Brain microvascular endothelial cell (primary cell): ENCODE data around the gene PLEKHA8.

ENCODE experiments used
- DNase-seq: peaks from one replicate; pipeline ENCODE4 v3.0.0-alpha.2; 2020
- H3K27ac ChIP-seq: fragments of 250-450 bp; sonication (Bioruptor Pico); 2 replicates; pipeline ENCODE4 v1.5.1; 2020; ENCODE audit warnings: mild to moderate bottlenecking, moderate library complexity
- H3K27me3 ChIP-seq: fragments of 250-450 bp; sonication (Bioruptor Pico); replicated peaks from 2 replicates; pipeline ENCODE4 v1.5.1; 2020; ENCODE audit warnings: mild to moderate bottlenecking
- H3K36me3 ChIP-seq: fragments of 250-450 bp; sonication (Bioruptor Pico); replicated peaks from 2 replicates; pipeline ENCODE4 v1.5.1; 2020; ENCODE audit warnings: mild to moderate bottlenecking
- H3K4me3 ChIP-seq: 2 replicates; pipeline ENCODE4 v1.5.1; 2011; ENCODE audit warnings: low read depth, mild to moderate bottlenecking, control low read depth, low read length, moderate library complexity
- CTCF ChIP-seq: IDR thresholded peaks from 2 replicates; pipeline ENCODE4 v1.5.1; 2011; ENCODE audit warnings: low read depth, mild to moderate bottlenecking, moderate library complexity, low read length, control low read depth, inconsistent platforms; ENCODE audit errors: missing control alignments
- in situ Hi-C: cut with HindIII; loops from 2 replicates; pipeline ENCODE4 v1.10.0; 2017; ENCODE audit warnings: low sequenced_read_pairs, low pct_ligation_motif_present

PLEKHA8 gene

DNA sequence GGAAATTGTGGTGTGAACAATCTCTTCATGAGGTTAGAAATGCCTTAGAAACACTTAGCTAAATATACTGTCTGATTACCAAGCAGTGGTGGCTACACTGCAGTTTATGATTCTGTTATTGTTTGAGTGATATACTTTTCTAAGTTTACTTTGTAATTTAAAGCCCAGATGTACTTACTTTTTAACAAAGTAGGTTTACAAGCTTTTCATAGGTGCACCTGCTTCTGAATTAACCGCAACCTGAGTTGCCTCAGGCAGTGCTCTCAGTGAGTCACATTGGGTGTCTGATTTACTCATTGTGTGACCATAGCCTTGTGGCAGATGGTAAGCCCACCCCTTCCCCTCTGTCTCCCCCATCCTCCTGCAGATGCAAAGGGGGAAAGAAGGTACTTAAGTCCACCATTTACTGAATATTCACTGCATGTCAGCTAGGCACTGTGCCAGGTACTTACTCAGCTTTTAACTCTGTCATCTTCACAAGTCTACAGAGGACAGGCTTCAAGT is 115.6 kb downstream of the PLEKHA8 start:
- H3K27ac ChIP-seq, result no peak overlapping the region
- H3K27me3 ChIP-seq, result no peaks in the 10 kb centered on the region
- TF ChIP-seq CTCF, result no peak
- peak; percentile 40 for DNase-seq
- no peak overlapping the region for H3K4me3 ChIP-seq
- H3K36me3 ChIP-seq, result no peaks in the 10 kb centered on the region
- in situ Hi-C loops, result no loop called here

DNA sequence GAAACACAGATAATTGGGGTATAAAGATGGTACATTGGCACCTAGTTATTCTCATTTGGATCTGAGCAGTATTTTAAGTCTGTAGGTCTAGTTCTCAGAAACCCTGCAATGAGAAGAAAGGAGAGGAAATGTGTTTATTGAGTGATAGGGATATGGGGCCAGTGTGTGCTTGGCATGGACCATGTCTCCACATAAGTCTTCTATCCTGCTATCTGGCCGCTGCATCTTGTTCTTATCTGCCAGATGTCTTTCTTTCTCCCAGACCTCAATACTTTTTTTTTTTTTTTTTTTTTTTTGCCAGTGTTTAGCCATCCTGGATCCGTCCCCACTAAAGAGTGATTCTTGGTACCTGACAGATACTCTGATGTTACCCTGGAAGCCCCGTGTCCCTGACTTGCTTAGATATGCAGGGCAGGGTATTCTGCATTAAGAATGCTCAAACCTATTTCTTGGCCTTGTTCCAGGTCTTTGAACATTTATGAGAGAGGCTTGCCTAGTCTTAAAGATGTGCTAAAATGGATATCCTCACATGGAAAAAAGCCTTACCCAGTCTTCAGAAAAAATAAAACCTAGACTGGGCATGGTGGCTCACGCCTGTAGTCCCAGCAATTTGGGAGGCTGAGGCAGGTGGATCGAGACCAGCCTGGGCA is 116.6 kb downstream of the PLEKHA8 start:
- no peak for DNase-seq
- Histone ChIP-seq H3K4me3 (no peak overlapping the region), H3K27me3 (no peaks in the 10 kb centered on the region), H3K36me3 (no peaks in the 10 kb centered on the region), H3K27ac (no peak overlapping the region)
- in situ Hi-C loops, result no loop called here
- TF ChIP-seq CTCF, result no peak

DNA sequence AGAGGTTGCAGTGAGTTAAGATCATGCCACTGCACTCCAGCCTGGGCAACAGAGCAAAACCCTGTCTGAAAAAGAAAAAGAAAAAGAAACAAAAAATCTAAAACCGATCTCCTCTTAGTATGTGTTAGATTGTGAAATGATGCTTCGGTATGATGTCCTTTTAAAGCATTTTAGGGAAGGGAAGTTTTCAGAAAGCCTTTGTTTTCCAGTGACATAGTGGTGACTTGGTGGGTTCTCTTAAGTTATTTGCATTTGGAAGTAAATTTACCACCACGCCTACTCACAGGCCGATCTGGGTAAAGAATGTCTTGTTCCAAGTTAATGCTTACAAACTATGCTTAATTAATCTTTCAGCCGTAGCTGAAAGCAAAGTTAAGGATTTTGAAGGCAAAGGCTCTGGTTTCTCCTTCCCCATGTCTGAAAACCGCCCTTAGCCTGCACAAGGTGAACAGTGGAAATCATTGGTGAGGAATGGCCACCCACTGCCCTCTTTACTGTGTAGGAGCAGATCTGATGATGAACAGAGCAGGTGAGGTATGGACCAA is 117.3 kb downstream of the PLEKHA8 start:
- Histone ChIP-seq H3K36me3 (no peaks in the 10 kb centered on the region), H3K27me3 (no peaks in the 10 kb centered on the region), H3K4me3 (no peak overlapping the region), H3K27ac (no peak overlapping the region)
- in situ Hi-C loops, result no loop called here
- TF ChIP-seq CTCF, result no peak
- DNase-seq, result no peak

GRCh38 chr7:30146127-30146612 is 118.0 kb downstream of the PLEKHA8 start:
- in situ Hi-C loops, result no loop called here
- DNase-seq, result peak; percentile 56
- no peak for TF ChIP-seq CTCF
- Histone ChIP-seq H3K36me3 (no peaks in the 10 kb centered on the region), H3K27me3 (no peaks in the 10 kb centered on the region), H3K27ac (no peak overlapping the region), H3K4me3 (no peak overlapping the region)

DNA sequence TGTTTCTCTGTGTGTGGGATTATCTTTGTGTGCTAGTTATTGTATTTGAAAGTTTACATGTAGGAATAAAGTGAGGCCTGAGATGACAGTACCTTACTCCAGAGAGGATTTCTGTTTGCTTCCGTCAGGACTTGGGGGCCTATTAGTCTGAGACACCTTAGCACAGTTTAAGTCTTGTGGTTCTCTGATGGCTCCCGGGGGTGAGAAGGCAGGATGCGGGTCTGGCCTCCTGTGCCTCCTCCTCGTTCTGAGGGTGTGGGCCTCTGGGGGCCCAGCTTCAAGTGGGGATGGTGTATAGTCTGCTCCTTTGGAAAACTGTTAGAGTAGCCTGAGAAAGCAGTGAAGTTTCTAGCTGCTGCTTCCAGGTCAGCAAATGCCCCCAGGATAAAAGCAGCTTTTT is 119.0 kb downstream of the PLEKHA8 start:
- no peak overlapping the region for H3K27ac ChIP-seq
- no peaks in the 10 kb centered on the region for H3K27me3 ChIP-seq
- DNase-seq, result no peak
- in situ Hi-C loops, result no loop called here
- H3K36me3 ChIP-seq, result no peaks in the 10 kb centered on the region
- TF ChIP-seq CTCF, result no peak
- H3K4me3 ChIP-seq, result no peak overlapping the region
